GM18873 (cell line): Measurements from ENCODE around the gene STT3B.
"Not testable (repeated sequence)": the region's sequence is repeated elsewhere in the genome, so short reads cannot be mapped to it uniquely, and the experiment has no call there.

Source experiments
- ATAC-seq: cut with Tn5 transposase; IDR thresholded peaks from one replicate; pipeline ENCODE4 v1.9.1; 2021; ENCODE audit warnings: mild to moderate bottlenecking, moderate library complexity, moderate number of reproducible peaks; ENCODE audit not compliant: unreplicated experiment, low FRiP score

STT3B gene

DNA sequence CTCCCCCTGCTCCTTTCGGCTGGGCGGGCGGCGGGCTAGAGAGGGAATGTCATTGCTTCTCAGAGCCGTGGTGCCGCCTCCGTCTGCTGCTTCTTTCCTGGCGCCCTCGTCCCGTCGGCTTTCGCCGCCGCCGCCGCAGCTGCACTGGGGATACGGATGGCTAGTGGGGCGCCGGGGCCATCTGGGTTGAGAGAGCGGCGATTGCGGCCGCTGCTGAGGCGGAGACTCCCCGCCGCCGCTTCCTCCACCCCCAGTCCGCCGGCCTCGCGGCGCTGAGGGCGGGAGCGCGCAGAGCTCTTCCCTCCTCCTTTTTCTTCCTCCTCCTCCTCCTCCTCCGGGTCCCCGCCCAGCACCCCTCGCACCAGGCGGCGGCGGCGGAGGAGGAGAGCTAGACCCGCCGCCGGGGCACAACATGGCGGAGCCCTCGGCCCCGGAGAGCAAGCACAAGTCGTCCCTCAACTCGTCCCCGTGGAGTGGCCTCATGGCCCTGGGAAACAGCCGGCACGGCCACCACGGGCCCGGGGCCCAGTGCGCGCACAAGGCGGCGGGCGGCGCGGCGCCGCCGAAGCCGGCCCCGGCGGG, at the start of gene STT3B:
STT3B (plus strand) TSS at position 339 of the 582 bp plus-strand sequence; CDS start at position 413, 74 bp downstream.
- ATAC-seq = peak; percentile 46

- no peak for ATAC-seq
Observed at GRCh38 chr3:31483776-31484175, 48.9 kb upstream of the STT3B start.

GRCh38 chr3:31485196-31485595, 47.5 kb upstream of the STT3B start:
- no peak for ATAC-seq

GRCh38 chr3:31486865-31487533, 45.7 kb upstream of the STT3B start:
- no peak for ATAC-seq

DNA sequence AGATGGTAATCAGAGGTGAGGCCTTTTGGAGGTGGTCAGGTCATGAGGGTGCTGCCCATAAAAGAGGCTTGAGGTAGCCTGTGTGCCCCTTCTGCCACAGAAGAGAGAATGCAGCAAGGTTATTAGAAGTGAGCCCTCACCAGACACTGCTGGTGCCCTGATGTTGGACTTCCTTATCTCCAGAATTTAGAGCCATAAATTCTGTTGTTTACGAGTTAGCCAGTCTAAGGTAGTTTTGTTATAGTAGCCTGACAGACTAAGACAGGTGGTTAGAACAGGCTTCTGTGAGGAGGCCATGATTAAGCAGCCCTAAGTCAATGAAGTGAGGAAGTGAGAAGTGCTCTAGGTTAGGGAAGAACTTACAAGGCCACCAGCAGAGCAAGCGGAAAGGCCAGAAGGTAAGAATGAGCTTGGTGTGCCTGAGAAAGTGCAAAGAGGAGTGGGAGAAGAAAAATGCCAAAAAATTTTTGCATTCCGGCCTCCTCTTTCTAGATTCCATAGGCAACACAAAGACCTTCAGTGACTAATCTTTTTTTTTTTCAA, 44.2 kb upstream of the STT3B start:
- ATAC-seq = no peak

- no peak for ATAC-seq
Observed at GRCh38 chr3:31490502-31490901, 42.2 kb upstream of the STT3B start.

DNA sequence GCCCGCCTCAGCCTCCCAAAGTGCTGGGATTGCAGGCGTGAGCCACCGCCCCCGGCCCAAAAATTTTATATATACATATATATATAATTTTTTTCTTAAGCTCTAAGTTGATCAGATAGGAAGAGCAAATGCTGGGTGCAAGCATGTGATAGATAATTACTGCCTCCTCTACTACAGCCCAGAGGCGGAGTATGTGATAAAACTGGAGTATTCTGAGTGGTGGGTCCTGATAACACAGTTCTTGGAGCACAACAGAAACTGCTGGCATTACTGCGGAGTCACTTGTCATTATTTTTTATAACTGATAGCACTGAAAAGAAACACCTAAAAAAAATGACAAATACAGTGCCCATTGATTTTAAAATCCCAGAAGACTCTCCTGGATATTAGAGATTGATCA, 41.1 kb upstream of the STT3B start:
- no peak for ATAC-seq

DNA sequence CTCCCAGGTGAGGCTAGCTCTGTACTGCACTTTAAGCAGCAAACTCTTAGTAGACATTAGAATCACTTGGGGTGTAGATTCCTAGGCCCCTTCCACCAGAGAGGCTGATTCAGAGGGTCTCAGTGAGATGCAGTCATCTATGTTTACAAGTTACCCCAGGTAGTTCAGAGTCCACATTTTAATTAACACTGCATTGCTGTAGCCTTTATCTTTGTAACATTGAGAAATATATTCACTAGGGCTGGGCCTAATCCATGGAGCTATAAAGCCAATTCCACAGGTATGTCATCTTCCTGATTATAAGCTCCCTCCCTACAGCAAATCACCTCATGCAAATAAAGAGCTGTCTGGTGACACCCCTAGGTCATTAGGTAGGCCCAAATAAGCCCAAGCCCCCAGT, 39.6 kb upstream of the STT3B start:
- no peak for ATAC-seq

- ATAC-seq = no peak
Observed at GRCh38 chr3:31495971-31496665, 36.6 kb upstream of the STT3B start.

DNA sequence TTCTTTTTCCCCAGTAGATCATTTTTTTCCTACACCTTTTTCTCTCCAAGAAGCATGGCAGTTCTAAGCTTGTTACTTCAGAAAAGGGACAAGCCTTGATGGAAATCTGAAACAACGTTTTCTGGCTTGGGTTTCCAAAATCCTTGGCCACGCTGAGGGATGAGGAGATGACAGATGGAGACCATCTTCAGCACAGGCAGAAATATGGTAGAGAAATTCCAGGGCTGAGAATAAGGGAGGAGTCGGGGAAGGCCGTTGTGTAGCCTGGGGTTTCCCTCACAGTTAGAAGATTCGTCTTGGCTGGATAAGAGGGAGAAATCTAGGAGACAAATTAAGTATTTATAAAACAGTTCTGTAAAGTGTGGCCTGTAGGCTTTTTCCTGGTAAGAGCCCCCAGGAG, 33.9 kb upstream of the STT3B start:
- no peak for ATAC-seq

GRCh38 chr3:31499281-31499680, 33.4 kb upstream of the STT3B start:
- no peak for ATAC-seq

GRCh38 chr3:31502803-31503221, 29.9 kb upstream of the STT3B start:
- ATAC-seq = no peak

DNA sequence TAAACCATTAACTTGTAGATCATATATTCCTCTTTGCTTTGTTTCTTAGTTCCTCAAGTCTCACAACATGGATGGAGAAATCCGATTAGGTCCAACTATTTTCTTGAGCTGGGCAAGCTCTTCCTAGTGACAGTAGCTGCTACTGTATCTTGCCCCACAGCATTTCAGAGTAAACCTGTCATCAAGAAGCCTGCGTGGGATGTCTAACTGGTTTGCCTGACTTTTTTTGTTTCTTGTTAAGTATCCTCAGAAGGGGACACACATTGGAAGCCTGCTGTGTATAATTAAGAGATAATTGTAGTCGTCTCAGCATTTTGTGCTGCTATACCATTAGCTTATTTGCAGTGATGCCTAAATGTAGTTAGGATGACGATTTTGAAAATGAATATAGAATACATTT, 29.3 kb upstream of the STT3B start:
- ATAC-seq = no peak

GRCh38 chr3:31504230-31504629, 28.5 kb upstream of the STT3B start:
- no peak for ATAC-seq

DNA sequence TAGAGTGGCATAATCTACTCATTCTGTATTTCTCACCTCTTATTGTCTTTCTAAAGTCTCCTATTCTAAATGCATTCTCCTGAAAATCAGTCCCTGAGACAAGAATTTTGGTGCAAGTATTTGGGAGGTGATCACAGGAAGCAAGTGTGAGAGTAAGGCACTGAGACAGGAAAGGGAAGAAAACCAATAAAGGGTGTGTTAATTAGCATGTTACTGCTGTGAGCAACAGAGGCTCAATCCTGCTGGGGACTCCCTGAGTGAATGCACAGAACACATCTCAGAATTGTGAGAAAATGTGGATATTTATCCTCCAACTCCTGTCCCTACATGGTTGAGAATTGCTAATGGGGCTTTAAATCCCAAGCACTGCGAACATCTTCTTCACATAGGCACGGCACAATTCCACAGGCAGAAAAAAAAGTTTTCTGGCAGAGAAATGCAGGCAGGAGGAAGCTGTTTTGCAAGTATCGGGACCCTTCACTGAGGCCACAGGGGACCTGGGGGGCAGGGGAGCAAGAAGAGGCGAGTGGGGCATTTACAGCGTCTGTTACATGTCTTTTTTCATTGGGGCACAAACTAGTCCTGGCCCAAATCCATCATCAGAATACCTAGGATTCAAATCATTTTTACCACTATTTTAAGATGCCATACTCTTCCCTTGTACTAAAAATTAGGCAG, 27.2 kb upstream of the STT3B start:
- ATAC-seq = no peak

GRCh38 chr3:31506515-31506914, 26.2 kb upstream of the STT3B start:
- not testable (repeated sequence) for ATAC-seq

DNA sequence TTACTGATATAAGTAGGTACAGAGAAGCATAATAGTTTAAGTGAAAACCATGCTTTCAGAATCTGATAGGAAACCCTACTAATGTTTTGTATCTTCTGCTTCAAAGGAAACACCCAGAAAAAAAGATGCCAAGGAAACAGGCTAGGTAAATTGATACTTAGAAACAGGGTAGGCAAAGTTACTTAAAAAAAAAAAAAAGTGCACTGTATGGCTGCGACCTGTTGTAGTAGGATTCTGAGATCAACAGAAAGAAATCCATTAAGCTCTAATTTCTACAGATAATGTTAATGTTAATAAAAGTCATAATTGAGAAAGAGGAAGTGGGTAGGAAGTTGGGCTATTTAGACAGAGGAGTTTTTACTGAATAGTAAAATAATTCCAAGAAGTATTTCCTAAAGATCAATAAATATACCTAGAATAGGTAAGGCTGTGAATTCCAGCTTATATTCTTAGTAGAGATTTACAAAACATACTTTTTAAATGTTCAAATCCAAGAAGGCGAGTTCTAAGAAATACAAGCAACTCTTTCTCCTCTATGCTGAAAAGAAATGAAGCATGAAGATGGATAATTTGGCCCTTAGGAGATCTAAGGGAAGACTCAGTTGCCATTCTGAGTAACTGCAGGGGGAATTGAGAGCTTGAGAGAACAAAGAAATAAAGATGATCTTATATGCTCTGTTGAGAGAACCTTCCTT, 24.1 kb upstream of the STT3B start:
- ATAC-seq = no peak

DNA sequence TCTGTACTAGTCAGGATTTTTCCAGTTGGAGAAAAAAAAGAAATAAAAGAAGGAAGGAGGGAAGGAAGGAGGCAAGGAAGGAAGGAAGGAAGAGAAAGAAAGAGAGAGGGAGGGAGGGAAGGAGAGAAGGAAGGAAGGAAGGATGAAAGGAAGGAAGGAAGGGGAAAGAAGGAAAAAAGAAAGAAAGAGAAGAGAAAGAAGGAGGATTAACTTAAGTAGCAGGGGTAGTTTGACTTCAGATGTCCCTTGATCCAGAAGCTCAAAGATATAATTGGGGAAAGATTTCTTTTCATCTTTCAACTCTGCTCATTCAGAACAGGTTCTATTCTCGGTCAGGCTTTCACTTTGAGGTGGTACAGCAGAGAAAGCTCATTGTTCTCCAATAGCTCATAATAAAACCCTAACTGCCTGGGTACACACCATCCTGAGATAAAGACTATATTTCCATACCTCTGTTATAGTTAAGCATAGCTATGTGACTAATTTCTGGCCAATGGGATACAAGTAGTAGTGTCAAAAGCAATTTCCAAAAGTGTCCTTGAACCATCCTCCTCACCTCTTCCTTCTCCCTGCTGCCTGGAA, 23.5 kb upstream of the STT3B start:
- ATAC-seq = no peak

GRCh38 chr3:31514570-31514969, 18.2 kb upstream of the STT3B start:
- ATAC-seq = no peak
